ENCODE measurements around the gene RASL10B. TPM values are rescaled to one million over a fixed set of nuclear protein-coding genes. Genes with fewer than 3 reads are reported as not detected.
A peak's percentile ranks its signal among the peaks of the same experiment; 100 is the strongest.

Gene RASL10B
- total RNA-seq, 1 donor from 2014 or later: 31.7 TPM

GRCh38 chr17:35766903-35767510 is 35.6 kb downstream of the RASL10B start:
- no peak overlapping the region for H3K4me3 Mint-ChIP-seq
- no peak overlapping the region for H3K27ac Mint-ChIP-seq (ENCODE audit: unreplicated experiment)
- peak; percentile 60 for TF ChIP-seq CTCF (conservative IDR thresholded peaks at IDR 0.05)
- no peaks in the 10 kb centered on the region for H3K9me3 Mint-ChIP-seq
- no peaks in the 10 kb centered on the region for H3K27me3 Mint-ChIP-seq (ENCODE audit: low read depth)
- peaks cover 30% of the 10 kb centered on the region for H3K4me1 Mint-ChIP-seq
- no peaks in the 10 kb centered on the region for H3K36me3 Mint-ChIP-seq (ENCODE audit: low read depth)
- DNase-seq (ENCODE audit: low read depth, low spot score): no peak

GRCh38 chr17:35768797-35769196 is 37.4 kb downstream of the RASL10B start:
- H3K9me3 Mint-ChIP-seq: no peaks in the 10 kb centered on the region
- H3K27ac Mint-ChIP-seq (ENCODE audit: unreplicated experiment): no peak overlapping the region
- no peak for DNase-seq (ENCODE audit: low read depth, low spot score)

GRCh38 chr17:35769895-35770486 is 38.6 kb downstream of the RASL10B start:
- Mint-ChIP-seq H3K4me3 (no peak overlapping the region), H3K4me1 (peaks cover 49% of the 10 kb centered on the region), H3K27me3 (ENCODE audit: low read depth) (no peaks in the 10 kb centered on the region), H3K27ac (ENCODE audit: unreplicated experiment) (no peak overlapping the region), H3K36me3 (ENCODE audit: low read depth) (no peaks in the 10 kb centered on the region), H3K9me3 (no peaks in the 10 kb centered on the region)
- TF ChIP-seq CTCF (conservative IDR thresholded peaks at IDR 0.05): peak; percentile 39
- DNase-seq (ENCODE audit: low read depth, low spot score): no peak

More at GRCh38 chr17:35768797-35769196, 37.4 kb downstream of the RASL10B start:
- TF ChIP-seq CTCF (conservative IDR thresholded peaks at IDR 0.05): no peak
- peaks cover 43% of the 10 kb centered on the region for H3K4me1 Mint-ChIP-seq
- H3K27me3 Mint-ChIP-seq (ENCODE audit: low read depth): no peaks in the 10 kb centered on the region
- H3K4me3 Mint-ChIP-seq: no peak overlapping the region
- H3K36me3 Mint-ChIP-seq (ENCODE audit: low read depth): no peaks in the 10 kb centered on the region

- Mint-ChIP-seq H3K27ac (ENCODE audit: unreplicated experiment) (no peak overlapping the region), H3K9me3 (no peaks in the 10 kb centered on the region), H3K27me3 (ENCODE audit: low read depth) (no peaks in the 10 kb centered on the region), H3K4me3 (no peak overlapping the region), H3K4me1 (peaks cover 30% of the 10 kb centered on the region), H3K36me3 (ENCODE audit: low read depth) (no peaks in the 10 kb centered on the region)
- TF ChIP-seq CTCF (conservative IDR thresholded peaks at IDR 0.05): no peak
- no peak for DNase-seq (ENCODE audit: low read depth, low spot score)
Measured at GRCh38 chr17:35773129-35773528, 41.7 kb downstream of the RASL10B start.

GRCh38 chr17:35773679-35774425 is 42.4 kb downstream of the RASL10B start:
- Mint-ChIP-seq H3K9me3 (no peaks in the 10 kb centered on the region), H3K27me3 (ENCODE audit: low read depth) (no peaks in the 10 kb centered on the region), H3K4me3 (no peak overlapping the region), H3K27ac (ENCODE audit: unreplicated experiment) (peak overlapping the region; percentile 98), H3K4me1 (peaks cover 30% of the 10 kb centered on the region), H3K36me3 (ENCODE audit: low read depth) (no peaks in the 10 kb centered on the region)
- no peak for DNase-seq (ENCODE audit: low read depth, low spot score)
- TF ChIP-seq CTCF (conservative IDR thresholded peaks at IDR 0.05): no peak
